PFSK-1 (cell line): ENCODE data around the gene SACS.

Source experiments
- FOXP2 ChIP-seq: optimal IDR thresholded peaks from 2 replicates; pipeline ENCODE3; 2011; ENCODE audit warnings: borderline replicate concordance, control low read depth, inconsistent platforms; ENCODE audit not compliant: insufficient read depth; ENCODE audit errors: extremely low read length, extremely low read depth
- POLR2AphosphoS5 ChIP-seq: IDR thresholded peaks from 2 replicates; pipeline ENCODE4 v1.6.1; 2012; ENCODE audit warnings: low read depth, mild to moderate bottlenecking, control low read depth, low read length, moderate library complexity
- SIN3A ChIP-seq: IDR thresholded peaks from 2 replicates; pipeline ENCODE4 v1.6.1; 2012; ENCODE audit warnings: mild to moderate bottlenecking, low read length, moderate library complexity, borderline replicate concordance; ENCODE audit not compliant: insufficient read depth
- TAF1 ChIP-seq: IDR thresholded peaks from 2 replicates; pipeline ENCODE4 v1.6.1; 2012; ENCODE audit warnings: low read length, control low read depth, borderline replicate concordance; ENCODE audit not compliant: insufficient read depth
- TF ChIP-seq, protein P1 (sequence below), 2 experiments: IDR thresholded peaks; 2 replicates each; pipeline versions ENCODE4 v1.6.1 to v1.8.0; 2011 to 2012; ENCODE audit warnings: low read depth in 2 of 2, low read length in 2 of 2, control low read depth in 1 of 2, inconsistent platforms in 1 of 2, mild to moderate bottlenecking in 1 of 2, moderate library complexity in 1 of 2; ENCODE audit not compliant: insufficient read depth in 1 of 2

SACS gene

DNA sequence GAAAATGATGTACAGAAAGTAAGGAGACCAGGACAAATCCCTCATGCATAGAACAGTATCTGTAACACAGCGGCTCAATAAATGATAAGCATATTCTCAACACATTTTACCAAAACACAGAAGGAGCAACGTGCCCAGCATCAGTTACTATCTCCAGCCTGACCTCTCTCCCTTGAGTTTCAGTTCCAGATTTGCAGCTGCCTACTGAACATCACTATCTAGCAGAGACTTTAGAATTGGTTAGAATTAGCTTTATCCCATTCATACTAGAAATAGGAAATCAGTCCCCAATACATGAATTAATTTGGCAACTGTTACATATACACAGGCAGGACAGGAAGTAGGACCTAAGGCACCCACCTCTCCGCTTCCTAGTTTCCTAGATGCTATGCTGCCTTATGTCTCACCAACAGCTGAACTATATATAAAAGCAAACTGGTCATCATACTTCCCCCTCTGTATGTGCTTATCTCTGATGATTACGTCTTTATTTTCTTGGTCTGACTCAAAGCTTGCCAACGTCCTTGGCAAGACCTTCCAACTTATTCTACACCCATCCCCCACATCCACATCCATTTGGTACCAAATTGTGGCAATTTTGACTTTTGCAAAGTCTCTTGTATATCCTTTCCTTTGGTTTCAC lies 61.1 kb downstream of the SACS start:
- TF ChIP-seq, protein P1, sequence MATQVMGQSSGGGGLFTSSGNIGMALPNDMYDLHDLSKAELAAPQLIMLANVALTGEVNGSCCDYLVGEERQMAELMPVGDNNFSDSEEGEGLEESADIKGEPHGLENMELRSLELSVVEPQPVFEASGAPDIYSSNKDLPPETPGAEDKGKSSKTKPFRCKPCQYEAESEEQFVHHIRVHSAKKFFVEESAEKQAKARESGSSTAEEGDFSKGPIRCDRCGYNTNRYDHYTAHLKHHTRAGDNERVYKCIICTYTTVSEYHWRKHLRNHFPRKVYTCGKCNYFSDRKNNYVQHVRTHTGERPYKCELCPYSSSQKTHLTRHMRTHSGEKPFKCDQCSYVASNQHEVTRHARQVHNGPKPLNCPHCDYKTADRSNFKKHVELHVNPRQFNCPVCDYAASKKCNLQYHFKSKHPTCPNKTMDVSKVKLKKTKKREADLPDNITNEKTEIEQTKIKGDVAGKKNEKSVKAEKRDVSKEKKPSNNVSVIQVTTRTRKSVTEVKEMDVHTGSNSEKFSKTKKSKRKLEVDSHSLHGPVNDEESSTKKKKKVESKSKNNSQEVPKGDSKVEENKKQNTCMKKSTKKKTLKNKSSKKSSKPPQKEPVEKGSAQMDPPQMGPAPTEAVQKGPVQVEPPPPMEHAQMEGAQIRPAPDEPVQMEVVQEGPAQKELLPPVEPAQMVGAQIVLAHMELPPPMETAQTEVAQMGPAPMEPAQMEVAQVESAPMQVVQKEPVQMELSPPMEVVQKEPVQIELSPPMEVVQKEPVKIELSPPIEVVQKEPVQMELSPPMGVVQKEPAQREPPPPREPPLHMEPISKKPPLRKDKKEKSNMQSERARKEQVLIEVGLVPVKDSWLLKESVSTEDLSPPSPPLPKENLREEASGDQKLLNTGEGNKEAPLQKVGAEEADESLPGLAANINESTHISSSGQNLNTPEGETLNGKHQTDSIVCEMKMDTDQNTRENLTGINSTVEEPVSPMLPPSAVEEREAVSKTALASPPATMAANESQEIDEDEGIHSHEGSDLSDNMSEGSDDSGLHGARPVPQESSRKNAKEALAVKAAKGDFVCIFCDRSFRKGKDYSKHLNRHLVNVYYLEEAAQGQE (IDR thresholded peaks at IDR 0.05; ENCODE audit: insufficient read depth in 1 of 2, low read depth in 2 of 2, low read length in 2 of 2): no peak
- TF ChIP-seq POLR2AphosphoS5 (no peak), FOXP2 (no peak), TAF1 (no peak), SIN3A (no peak)

DNA sequence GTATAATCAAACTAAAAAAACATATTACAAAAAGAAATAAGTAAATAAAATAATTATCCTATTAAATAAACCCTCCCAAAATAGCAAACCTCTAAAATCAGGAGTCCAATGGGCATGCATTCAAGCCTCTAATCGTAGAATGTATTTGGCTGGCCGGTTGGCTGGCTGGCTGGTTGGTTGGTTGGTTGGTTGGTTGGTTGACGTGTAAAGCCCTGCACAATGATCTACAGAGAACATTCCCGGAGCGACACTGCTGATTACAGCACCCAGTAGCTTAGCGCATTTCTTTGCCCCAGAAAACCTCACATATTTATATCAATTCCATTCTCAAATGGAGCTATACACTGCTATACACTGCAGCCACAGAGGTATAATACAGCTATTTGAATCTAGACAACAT lies 65.6 kb downstream of the SACS start:
- TF ChIP-seq SIN3A (no peak), POLR2AphosphoS5 (no peak), TAF1 (no peak), FOXP2 (no peak)
- TF ChIP-seq, protein P1 (IDR thresholded peaks at IDR 0.05; ENCODE audit: insufficient read depth in 1 of 2, low read depth in 2 of 2, low read length in 2 of 2): no peak

DNA sequence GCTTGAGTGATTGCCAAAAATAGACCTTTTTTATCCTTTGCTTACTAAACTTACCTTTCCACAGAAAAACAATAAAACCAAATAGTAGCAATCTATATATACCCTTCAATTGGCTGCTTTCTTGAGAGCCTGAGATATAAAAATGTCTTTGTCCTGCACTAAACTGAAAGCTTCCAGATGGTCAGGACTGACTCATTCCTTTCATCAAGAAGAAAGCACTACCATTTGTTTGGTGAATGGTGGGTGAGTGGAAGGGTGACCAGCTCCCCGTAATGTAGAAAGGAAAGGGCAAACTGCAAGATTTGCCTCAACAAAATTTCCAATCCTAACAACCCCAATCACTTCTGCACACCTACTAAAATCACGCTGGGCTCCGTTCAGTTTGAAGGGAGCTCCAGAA lies 67.8 kb downstream of the SACS start:
- TF ChIP-seq, protein P1 (IDR thresholded peaks at IDR 0.05; ENCODE audit: insufficient read depth in 1 of 2, low read depth in 2 of 2, low read length in 2 of 2): no peak
- TF ChIP-seq SIN3A (no peak), POLR2AphosphoS5 (no peak), TAF1 (no peak), FOXP2 (no peak)

DNA sequence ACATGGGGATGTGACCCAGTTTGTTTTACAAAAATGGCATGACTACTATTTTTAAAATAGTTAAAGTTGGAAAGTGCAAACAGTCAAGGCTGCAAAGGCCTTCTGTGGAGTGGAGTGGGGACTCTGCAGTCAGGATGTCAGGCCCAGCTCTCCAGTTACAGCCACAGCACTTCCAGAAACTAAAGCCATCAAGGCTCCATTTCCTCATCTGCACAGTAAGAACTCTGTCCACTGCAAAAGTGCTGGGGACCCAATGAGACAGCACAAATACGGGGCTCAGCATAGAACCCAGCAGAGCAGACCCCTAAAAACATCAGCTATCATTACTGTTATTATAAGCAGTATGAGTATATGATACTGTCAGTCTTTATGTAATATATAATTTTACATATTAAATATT lies 73.6 kb downstream of the SACS start:
- no peak for TF ChIP-seq POLR2AphosphoS5
- no peak for TF ChIP-seq SIN3A
- no peak for TF ChIP-seq TAF1
- TF ChIP-seq FOXP2: no peak
- TF ChIP-seq, protein P1 (IDR thresholded peaks at IDR 0.05; ENCODE audit: insufficient read depth in 1 of 2, low read depth in 2 of 2, low read length in 2 of 2): no peak

GRCh38 chr13:23357349-23357748 lies 76.2 kb downstream of the SACS start:
- TF ChIP-seq FOXP2: no peak
- TF ChIP-seq, protein P1 (IDR thresholded peaks at IDR 0.05; ENCODE audit: insufficient read depth in 1 of 2, low read depth in 2 of 2, low read length in 2 of 2): no peak
- TF ChIP-seq SIN3A: no peak
- TF ChIP-seq POLR2AphosphoS5: no peak
- TF ChIP-seq TAF1: no peak
